Breast epithelium (tissue), 4 donors: ENCODE measurements around the gene ZSWIM8. TPM values are rescaled to one million over a fixed set of nuclear protein-coding genes. Genes with fewer than 3 reads are reported as not detected.
"Not testable (repeated sequence)": the region's sequence is repeated elsewhere in the genome, so short reads cannot be mapped to it uniquely, and the experiment has no call there.

ENCODE experiments used
- DNase-seq, 2 donors: peaks; one replicate each; pipeline ENCODE4 v3.0.0-alpha.2; 2019; ENCODE audit warnings: low spot score in 2 of 2
- H3K27ac ChIP-seq, 2 donors: fragments of 200-600 bp; sonication (generic) in 1 of 2; one replicate each; pipeline ENCODE4 v1.5.1; 2016 to 2019; ENCODE audit warnings: mild to moderate bottlenecking in 1 of 2
- H3K27me3 ChIP-seq, 2 donors: fragments of 200-600 bp; sonication (generic) in 1 of 2; one replicate each; pipeline versions ENCODE4 v1.5.1 to v1.6.0; 2017 to 2019; ENCODE audit warnings: control low read depth in 1 of 2, mild to moderate bottlenecking in 1 of 2
- H3K36me3 ChIP-seq: fragments of 200-600 bp; one replicate; pipeline ENCODE4 v1.5.1; 2019
- H3K4me1 ChIP-seq, 2 donors: fragments of 200-600 bp; sonication (generic); one replicate each; pipeline ENCODE4 v1.5.1; 2016 to 2019; ENCODE audit warnings: control low read depth in 1 of 2
- H3K4me3 ChIP-seq, 3 donors: fragments of 200-600 bp; sonication (generic); 1 replicate in 2 of 3; 2 replicates in 1 of 3; pipeline ENCODE4 v1.5.1; 2016 to 2019; ENCODE audit warnings: mild to moderate bottlenecking in 3 of 3, moderate library complexity in 2 of 3
- H3K9me3 ChIP-seq, 2 donors: fragments of 200-600 bp; sonication (generic) in 1 of 2; one replicate each; pipeline ENCODE4 v1.5.1; 2016 to 2019; ENCODE audit warnings: control low read depth in 1 of 2
- CTCF ChIP-seq, 3 donors: fragments of 450-650 bp; IDR thresholded peaks; one replicate each; pipeline ENCODE4 v1.5.1; 2016 to 2017; ENCODE audit warnings: antibody characterized with exemption in 3 of 3, mild to moderate bottlenecking in 3 of 3, moderate library complexity in 3 of 3
- POLR2A ChIP-seq: fragments of 450-650 bp; IDR thresholded peaks from one replicate; pipeline ENCODE4 v1.6.1; 2016; ENCODE audit warnings: antibody characterized with exemption, mild to moderate bottlenecking, moderate library complexity
- POLR2AphosphoS5 ChIP-seq, 3 donors: sonication (generic); formaldehyde crosslinking; IDR thresholded peaks; one replicate each; pipeline ENCODE4 v1.6.1; 2017; ENCODE audit warnings: antibody characterized with exemption in 3 of 3
- intact Hi-C: fragments of 100-400 bp; cut with DNase I; formaldehyde crosslinking; loops from one replicate; pipeline ENCODE4 v1.15.1; 2023; ENCODE audit warnings: low total_unique reads
- total RNA-seq, 3 donors: library from RNA; depleted of rRNA; stranded (reverse); fragments of >200 nt; gene quantifications; one replicate each; pipeline ENCODE4 v1.1.0, GENCODE V29; 2016

Gene ZSWIM8
- total RNA-seq, 3 donors from 2014 or later: 79.2 to 87.8 (median 84.2) TPM

DNA sequence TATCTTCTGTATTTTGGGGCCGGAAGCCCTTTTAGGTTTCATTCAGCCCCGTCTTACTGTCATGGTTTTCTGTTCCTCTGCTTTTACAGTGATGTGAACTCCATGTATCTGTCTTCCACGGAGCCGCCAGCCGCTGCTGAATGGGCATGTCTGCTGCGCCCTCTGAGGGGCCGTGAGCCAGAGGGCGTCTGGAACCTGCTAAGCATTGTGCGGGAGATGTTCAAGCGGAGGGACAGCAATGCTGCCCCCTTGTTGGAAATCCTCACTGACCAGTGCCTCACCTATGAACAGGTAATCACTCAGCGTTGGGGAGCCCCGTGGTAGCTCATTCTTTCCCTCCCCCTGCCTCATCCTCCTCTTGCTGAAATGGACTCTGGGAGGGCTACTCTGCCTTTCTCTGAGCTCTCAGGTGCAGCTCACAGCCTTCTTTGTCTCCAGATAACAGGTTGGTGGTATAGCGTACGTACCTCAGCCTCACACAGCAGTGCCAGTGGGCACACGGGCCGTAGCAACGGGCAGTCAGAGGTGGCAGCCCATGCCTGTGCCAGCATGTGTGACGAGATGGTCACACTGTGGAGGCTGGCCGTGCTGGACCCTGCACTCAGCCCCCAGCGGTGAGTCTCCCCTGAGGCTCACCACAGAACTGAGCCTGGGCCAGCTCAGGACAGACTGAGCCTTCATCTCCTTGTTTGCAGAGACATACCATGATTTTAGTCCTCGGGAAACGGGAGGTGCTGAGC, 5.7 kb downstream of the ZSWIM8 start:
- no peak overlapping the region for H3K4me3 ChIP-seq
- no peak overlapping the region for H3K27ac ChIP-seq
- H3K27me3 ChIP-seq: no peaks in the 10 kb centered on the region
- H3K36me3 ChIP-seq: peaks cover 21% of the 10 kb centered on the region
- no peak for TF ChIP-seq POLR2A
- no peak for TF ChIP-seq CTCF (IDR thresholded peaks at IDR 0.05)
- TF ChIP-seq POLR2AphosphoS5 (IDR thresholded peaks at IDR 0.05): no peak
- no peak for DNase-seq
- no peaks in the 10 kb centered on the region for H3K9me3 ChIP-seq
- peaks cover 7 to 17% of the 10 kb centered on the region in 2 donors for H3K4me1 ChIP-seq
- intact Hi-C loops: no loop called here

DNA sequence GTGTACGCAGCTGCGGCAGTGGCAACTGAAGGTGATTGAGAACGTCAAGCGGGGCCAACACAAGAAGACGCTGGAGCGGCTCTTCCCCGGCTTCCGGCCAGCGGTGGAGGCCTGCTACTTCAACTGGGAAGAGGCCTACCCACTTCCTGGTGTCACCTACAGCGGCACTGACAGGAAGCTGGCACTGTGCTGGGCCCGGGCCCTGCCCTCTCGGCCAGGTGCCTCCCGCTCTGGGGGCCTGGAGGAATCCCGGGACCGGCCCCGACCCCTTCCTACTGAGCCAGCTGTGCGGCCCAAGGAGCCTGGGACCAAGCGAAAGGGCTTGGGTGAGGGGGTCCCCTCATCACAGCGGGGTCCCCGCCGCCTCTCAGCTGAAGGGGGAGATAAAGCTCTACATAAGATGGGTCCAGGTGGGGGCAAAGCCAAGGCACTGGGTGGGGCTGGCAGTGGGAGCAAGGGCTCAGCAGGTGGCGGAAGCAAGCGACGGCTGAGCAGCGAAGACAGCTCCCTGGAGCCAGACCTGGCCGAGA, 6.5 kb downstream of the ZSWIM8 start:
- intact Hi-C loops: no loop called here
- no peak overlapping the region for H3K4me3 ChIP-seq
- TF ChIP-seq POLR2AphosphoS5 (IDR thresholded peaks at IDR 0.05) (no peak), POLR2A (no peak), CTCF (IDR thresholded peaks at IDR 0.05) (no peak)

DNA sequence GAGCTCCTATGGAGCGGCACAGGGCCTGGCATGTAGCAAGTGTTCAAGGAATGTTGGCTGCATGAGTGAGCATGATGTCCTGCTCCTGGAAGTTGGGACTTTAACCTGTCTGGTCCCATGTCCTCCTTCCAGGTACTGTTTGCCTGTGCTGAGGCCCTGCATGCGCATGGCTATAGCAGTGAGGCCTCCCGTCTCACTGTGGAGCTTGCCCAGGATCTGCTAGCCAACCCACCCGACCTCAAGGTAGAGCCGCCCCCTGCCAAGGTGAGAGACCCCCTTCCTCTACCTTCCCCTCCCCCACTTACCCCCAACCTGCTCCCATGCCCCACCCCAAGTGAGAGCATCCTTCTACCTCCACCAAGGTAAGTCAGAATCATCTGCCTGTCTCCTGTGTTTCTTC, 8.1 kb downstream of the ZSWIM8 start:
- Histone ChIP-seq H3K9me3 (no peaks in the 10 kb centered on the region), H3K27me3 (no peaks in the 10 kb centered on the region), H3K4me1 (peaks cover 0 to 2% of the 10 kb centered on the region in 2 donors), H3K4me3 (no peak overlapping the region), H3K36me3 (peaks cover 27% of the 10 kb centered on the region), H3K27ac (no peak overlapping the region)
- no peak for DNase-seq
- TF ChIP-seq POLR2AphosphoS5 (IDR thresholded peaks at IDR 0.05): no peak
- TF ChIP-seq POLR2A: no peak
- TF ChIP-seq CTCF (IDR thresholded peaks at IDR 0.05): no peak
- intact Hi-C loops: no loop called here

More for the DNA sequence above, 6.5 kb downstream of the ZSWIM8 start:
- H3K9me3 ChIP-seq: no peaks in the 10 kb centered on the region
- H3K36me3 ChIP-seq: peaks cover 25% of the 10 kb centered on the region
- no peaks in the 10 kb centered on the region for H3K27me3 ChIP-seq
- no peak for DNase-seq
- peaks cover 7 to 11% of the 10 kb centered on the region in 2 donors for H3K4me1 ChIP-seq
- no peak overlapping the region for H3K27ac ChIP-seq

DNA sequence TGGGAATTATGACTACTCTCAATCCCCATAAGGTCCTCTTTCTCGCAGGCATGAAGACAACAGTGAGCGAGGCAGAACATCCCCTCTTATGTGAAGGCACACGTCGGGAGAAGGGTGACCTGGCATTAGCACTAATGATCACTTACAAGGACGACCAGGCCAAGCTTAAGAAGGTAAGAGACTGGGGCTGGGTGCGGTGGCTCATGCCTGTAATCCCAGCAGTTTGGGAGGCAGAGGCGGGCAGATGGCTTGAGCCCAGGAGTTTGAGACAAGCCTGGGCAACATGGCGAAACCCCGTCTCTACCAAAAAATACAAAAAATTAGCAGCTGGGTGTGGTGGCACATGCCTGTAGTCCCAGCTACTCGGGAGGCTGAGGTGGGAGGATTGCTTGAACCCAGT, 10.1 kb downstream of the ZSWIM8 start:
- DNase-seq, intact Hi-C loops, H3K27ac ChIP-seq, H3K4me1 ChIP-seq, H3K27me3 ChIP-seq, H3K4me3 ChIP-seq, H3K9me3 ChIP-seq: not testable (repeated sequence)
- peaks cover 20% of the 10 kb centered on the region for H3K36me3 ChIP-seq

GRCh38 chr10:73796035-73796434, 10.6 kb downstream of the ZSWIM8 start:
- H3K27me3 ChIP-seq, H3K4me1 ChIP-seq, intact Hi-C loops, H3K4me3 ChIP-seq, H3K27ac ChIP-seq, H3K9me3 ChIP-seq, DNase-seq: not testable (repeated sequence)
- peaks cover 20% of the 10 kb centered on the region for H3K36me3 ChIP-seq

- TF ChIP-seq POLR2AphosphoS5 (IDR thresholded peaks at IDR 0.05) (no peak), CTCF (IDR thresholded peaks at IDR 0.05) (no peak), POLR2A (no peak)
- H3K9me3 ChIP-seq: no peaks in the 10 kb centered on the region
- intact Hi-C loops: no loop called here
- no peak overlapping the region for H3K4me3 ChIP-seq
- no peaks in the 10 kb centered on the region for H3K27me3 ChIP-seq
- no peaks in the 10 kb centered on the region for H3K4me1 ChIP-seq
- no peak for DNase-seq
- no peak overlapping the region for H3K27ac ChIP-seq
- H3K36me3 ChIP-seq: peaks cover 17% of the 10 kb centered on the region
Observed at GRCh38 chr10:73796766-73797165, 11.4 kb downstream of the ZSWIM8 start.
